ENCODE results near the gene BOLA2B. TPM values are rescaled to one million over a fixed set of nuclear protein-coding genes. Genes with fewer than 3 reads are reported as not detected.
"Not testable (repeated sequence)": the region's sequence is repeated elsewhere in the genome, so short reads cannot be mapped to it uniquely, and the experiment has no call there.

Gene BOLA2B
- polyA plus RNA-seq, 3 donors: 105 to 170 (median 160) TPM

DNA sequence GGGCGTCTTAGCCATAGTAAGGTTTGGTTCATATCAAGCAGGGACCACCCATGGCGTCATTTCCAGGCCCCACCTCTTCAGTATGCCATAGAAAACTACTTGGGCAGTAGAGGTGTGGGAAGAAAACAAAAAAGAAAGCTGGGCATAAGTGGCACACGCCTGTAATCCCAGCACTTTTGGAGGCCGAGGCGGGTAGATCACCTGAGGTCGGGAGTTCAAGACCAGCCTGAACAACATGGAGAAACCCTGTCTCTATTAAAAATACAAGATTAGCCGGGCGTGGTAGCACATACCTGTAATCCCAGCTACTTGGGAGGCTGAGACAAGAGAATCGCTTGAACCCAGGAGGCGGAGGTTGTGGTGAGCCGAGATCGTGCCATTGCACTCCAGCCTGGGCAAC is 2.3 kb downstream of the BOLA2B start:
- H3K4me3 Mint-ChIP-seq; DNase-seq; H3K4me3 ChIP-seq (replicated peaks in 1 of 3; ENCODE audit: low read depth in 2 of 3, low read length in 3 of 3); H3K9me3 Mint-ChIP-seq; H3K27ac ChIP-seq (ENCODE audit: low read depth in 1 of 2, low read length in 2 of 2); H3K9me3 ChIP-seq (replicated peaks in 1 of 2; ENCODE audit: control insufficient read depth in 1 of 2, insufficient read depth in 1 of 2, low read length in 2 of 2); intact Hi-C loops (cut with micrococcal nuclease); H3K9ac ChIP-seq (ENCODE audit: insufficient read depth, low read length, poor library complexity, severe bottlenecking); H2AFZ ChIP-seq (ENCODE audit: insufficient read depth, low read depth, low read length, poor library complexity, severe bottlenecking); H3K27me3 Mint-ChIP-seq (ENCODE audit: low read depth in 3 of 3); H3K27me3 ChIP-seq (ENCODE audit: control insufficient read depth in 2 of 2, insufficient read depth in 2 of 2, low read length in 2 of 2); H3K4me2 ChIP-seq (replicated peaks; ENCODE audit: extremely low read depth, low read length, poor library complexity, severe bottlenecking); H3K27ac Mint-ChIP-seq: not testable (repeated sequence)
- Mint-ChIP-seq H3K36me3 (peaks cover 16 to 20% of the 10 kb centered on the region in 2 donors), H3K4me1 (peaks cover 12% of the 10 kb centered on the region)
- peaks cover 21 to 22% of the 10 kb centered on the region in 2 donors for H3K4me1 ChIP-seq (ENCODE audit: control insufficient read depth in 1 of 2, insufficient read depth in 2 of 2, low read length in 2 of 2)
- peaks cover 20% of the 10 kb centered on the region for H3K79me2 ChIP-seq (ENCODE audit: insufficient read depth, low read length)
- WGBS (ENCODE audit: insufficient coverage): no CpG with 5 or more reads among the region's 12 CpGs
- H3K36me3 ChIP-seq (replicated peaks in 1 of 2; ENCODE audit: control insufficient read depth in 1 of 2, insufficient read depth in 2 of 2, low read length in 2 of 2): peaks cover 22 to 23% of the 10 kb centered on the region in 2 donors
- peaks cover 23% of the 10 kb centered on the region for H4K20me1 ChIP-seq (ENCODE audit: insufficient read depth, low read length)

DNA sequence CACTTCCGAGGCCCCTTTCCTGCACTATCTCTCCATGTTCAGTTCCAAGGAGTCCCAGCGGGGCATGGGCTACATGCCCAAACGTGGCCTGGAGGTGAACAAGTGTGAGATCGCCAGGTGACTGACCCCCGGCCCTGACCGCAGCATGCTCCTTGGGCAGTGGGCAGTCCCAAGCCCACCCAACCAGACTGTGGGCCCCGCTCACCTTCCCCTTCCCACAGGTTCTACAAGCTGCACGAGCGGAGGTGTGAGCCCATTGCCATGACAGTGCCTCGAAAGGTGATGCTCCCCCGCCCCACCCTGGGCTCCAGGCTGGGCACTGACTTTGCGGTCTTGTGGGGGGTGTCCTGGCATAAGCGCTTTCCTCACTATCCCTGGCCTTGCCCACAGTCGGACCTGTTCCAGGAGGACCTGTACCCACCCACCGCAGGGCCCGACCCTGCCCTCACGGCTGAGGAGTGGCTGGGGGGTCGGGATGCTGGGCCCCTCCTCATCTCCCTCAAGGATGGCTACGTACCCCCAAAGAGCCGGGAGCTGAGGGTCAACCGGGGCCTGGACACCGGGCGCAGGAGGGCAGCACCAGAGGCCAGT is 5.4 kb downstream of the BOLA2B start:
- H2AFZ ChIP-seq (ENCODE audit: insufficient read depth, low read depth, low read length, poor library complexity, severe bottlenecking): no peak overlapping the region
- TF ChIP-seq CTCF (IDR thresholded peaks at IDR 0.05): no peak
- H3K9me3 ChIP-seq (replicated peaks in 1 of 2; ENCODE audit: control insufficient read depth in 1 of 2, insufficient read depth in 1 of 2, low read length in 2 of 2): no peaks in the 10 kb centered on the region
- peaks cover 24% of the 10 kb centered on the region for H3K4me1 Mint-ChIP-seq
- WGBS (ENCODE audit: insufficient coverage): 95% methylated on average over 16 of the region's 23 CpGs
- H3K9me3 Mint-ChIP-seq: no peaks in the 10 kb centered on the region
- H4K20me1 ChIP-seq (ENCODE audit: insufficient read depth, low read length): peaks cover 47% of the 10 kb centered on the region
- H3K27ac ChIP-seq (ENCODE audit: low read depth in 1 of 2, low read length in 2 of 2): peak overlapping the region; percentile 2 to 42
- H3K4me3 Mint-ChIP-seq: no peak overlapping the region
- peak in 1 of 3 donors; percentile 6 for DNase-seq
- H3K36me3 ChIP-seq (replicated peaks in 1 of 2; ENCODE audit: control insufficient read depth in 1 of 2, insufficient read depth in 2 of 2, low read length in 2 of 2): peaks cover 22 to 29% of the 10 kb centered on the region in 2 donors
- H3K27me3 ChIP-seq (ENCODE audit: control insufficient read depth in 2 of 2, insufficient read depth in 2 of 2, low read length in 2 of 2): no peaks in the 10 kb centered on the region
- no peak overlapping the region for H3K4me3 ChIP-seq (replicated peaks in 1 of 3; ENCODE audit: low read depth in 2 of 3, low read length in 3 of 3)
- peaks cover 50% of the 10 kb centered on the region for H3K79me2 ChIP-seq (ENCODE audit: insufficient read depth, low read length)
- H3K4me2 ChIP-seq (replicated peaks; ENCODE audit: extremely low read depth, low read length, poor library complexity, severe bottlenecking): no peak overlapping the region
- intact Hi-C loops (cut with micrococcal nuclease): no loop called here
- H3K27ac Mint-ChIP-seq: peak overlapping the region in 5 of 7 donors; percentile 6 to 68 (median 18)
- H3K27me3 Mint-ChIP-seq (ENCODE audit: low read depth in 3 of 3): no peaks in the 10 kb centered on the region
- H3K9ac ChIP-seq (ENCODE audit: insufficient read depth, low read length, poor library complexity, severe bottlenecking): no peak overlapping the region
- peaks cover 35 to 38% of the 10 kb centered on the region in 2 donors for H3K4me1 ChIP-seq (ENCODE audit: control insufficient read depth in 1 of 2, insufficient read depth in 2 of 2, low read length in 2 of 2)
- H3K36me3 Mint-ChIP-seq: peaks cover 19 to 34% of the 10 kb centered on the region in 2 donors
